Neural cell (in vitro differentiated cells): ENCODE measurements around the gene ZNF580. TPM values are rescaled to one million over a fixed set of nuclear protein-coding genes. Genes with fewer than 3 reads are reported as not detected.

Source experiments
- H2AFZ ChIP-seq: fragments of 200-600, 300-800 bp; sonication (generic), shearing (Covaris generic); 2 replicates; pipeline ENCODE4 v1.6.0; 2014; ENCODE audit warnings: low read depth, mild to moderate bottlenecking, antibody characterized with exemption, low read length, moderate library complexity
- H3F3A ChIP-seq: fragments of 200-600 bp; shearing (Covaris generic); 2 replicates; pipeline ENCODE4 v1.6.1; 2016; ENCODE audit warnings: mild to moderate bottlenecking, moderate library complexity, mixed read lengths, antibody characterized with exemption, low read length; ENCODE audit not compliant: insufficient read depth, poor library complexity, severe bottlenecking
- H3K27ac ChIP-seq: fragments of 200-600, 300-800 bp; sonication (generic), shearing (Covaris generic); 2 replicates; pipeline ENCODE4 v1.5.1; 2014; ENCODE audit warnings: mild to moderate bottlenecking, low read length, moderate library complexity
- H3K27me3 ChIP-seq: fragments of 300-800, 200-600 bp; sonication (generic), shearing (Covaris generic); 2 replicates; pipeline ENCODE4 v1.6.0; 2014; ENCODE audit warnings: mild to moderate bottlenecking, low read depth, low read length, moderate library complexity; ENCODE audit not compliant: insufficient read depth
- H3K36me3 ChIP-seq: fragments of 300-800, 200-600 bp; sonication (generic), shearing (Covaris generic); 2 replicates; pipeline ENCODE4 v1.5.1; 2014; ENCODE audit warnings: mild to moderate bottlenecking, antibody characterized with exemption, low read length, moderate library complexity; ENCODE audit not compliant: insufficient read depth
- H3K4me2 ChIP-seq: fragments of 300-800, 200-600 bp; sonication (generic), shearing (Covaris generic); 2 replicates; pipeline ENCODE4 v1.6.0; 2014; ENCODE audit warnings: mild to moderate bottlenecking, low read length
- H3K4me3 ChIP-seq: fragments of 300-800, 200-600 bp; sonication (generic), shearing (Covaris generic); 2 replicates; pipeline ENCODE4 v1.5.1; 2014; ENCODE audit warnings: mild to moderate bottlenecking, low read length, moderate library complexity
- H3K79me2 ChIP-seq: fragments of 200-600 bp; shearing (Covaris generic); replicated peaks from 2 replicates; pipeline ENCODE4 v1.6.0; 2014; ENCODE audit warnings: mild to moderate bottlenecking, low read length, moderate library complexity; ENCODE audit not compliant: insufficient read depth
- H3K9ac ChIP-seq: fragments of 300-800, 200-600 bp; sonication (generic), shearing (Covaris generic); 2 replicates; pipeline ENCODE4 v1.6.1; 2016; ENCODE audit warnings: mild to moderate bottlenecking, low read length, mixed read lengths
- H3K9me2 ChIP-seq: fragments of 200-600 bp; shearing (Covaris generic); 2 replicates; pipeline ENCODE4 v1.6.1; 2016; ENCODE audit warnings: mild to moderate bottlenecking, low read length, mixed read lengths; ENCODE audit not compliant: insufficient read depth
- H3K9me3 ChIP-seq: fragments of 200-600, 300-800 bp; sonication (generic), shearing (Covaris generic); 2 replicates; pipeline ENCODE4 v1.6.1; 2016; ENCODE audit warnings: mild to moderate bottlenecking, mixed run types, low read length, moderate library complexity, mixed read lengths
- H4K20me1 ChIP-seq: fragments of 200-600 bp; shearing (Covaris generic); 2 replicates; pipeline ENCODE4 v1.6.1; 2016; ENCODE audit warnings: mild to moderate bottlenecking, mixed run types; ENCODE audit not compliant: insufficient read depth
- CTCF ChIP-seq: fragments of 450-650 bp; IDR thresholded peaks from 2 replicates; pipeline ENCODE4 v1.5.1; 2014; ENCODE audit warnings: antibody characterized with exemption, mild to moderate bottlenecking, moderate library complexity; ENCODE audit not compliant: poor library complexity, severe bottlenecking
- EP300 ChIP-seq: fragments of 450-650 bp; conservative IDR thresholded peaks from 2 replicates; pipeline ENCODE4 v1.6.1; 2014; ENCODE audit warnings: antibody characterized with exemption, mild to moderate bottlenecking, moderate library complexity; ENCODE audit not compliant: poor library complexity, severe bottlenecking
- EZH2 ChIP-seq: fragments of 200-600, 300-800 bp; shearing (Covaris generic), sonication (generic); IDR thresholded peaks from 2 replicates; pipeline ENCODE4 v1.6.1; 2014; ENCODE audit warnings: antibody characterized with exemption, low read length, borderline replicate concordance, mild to moderate bottlenecking; ENCODE audit not compliant: insufficient read depth, poor library complexity, severe bottlenecking
- MXI1 ChIP-seq: fragments of 450-650 bp; conservative IDR thresholded peaks from 2 replicates; pipeline ENCODE4 v1.6.1; 2014; ENCODE audit warnings: antibody characterized with exemption, mild to moderate bottlenecking; ENCODE audit not compliant: poor library complexity, severe bottlenecking
- POLR2AphosphoS5 ChIP-seq: IDR thresholded peaks from 2 replicates; pipeline ENCODE4 v1.6.1; 2012
- RAD21 ChIP-seq: fragments of 450-650 bp; conservative IDR thresholded peaks from 2 replicates; pipeline ENCODE4 v1.6.1; 2014; ENCODE audit warnings: antibody characterized with exemption, mild to moderate bottlenecking, moderate library complexity
- REST ChIP-seq: IDR thresholded peaks from 2 replicates; pipeline ENCODE4 v1.6.1; 2012; ENCODE audit warnings: borderline replicate concordance
- SMC3 ChIP-seq: fragments of 450-650 bp; conservative IDR thresholded peaks from 2 replicates; pipeline ENCODE4 v1.6.1; 2014; ENCODE audit warnings: antibody characterized with exemption, mild to moderate bottlenecking, moderate library complexity; ENCODE audit not compliant: poor library complexity
- TAF1 ChIP-seq: IDR thresholded peaks from 2 replicates; pipeline ENCODE4 v1.6.1; 2012; ENCODE audit warnings: low read depth
- polyA plus RNA-seq: library from polyadenylated mRNA; depleted of rRNA; stranded (reverse); fragments of >200 nt; gene quantifications from 2 replicates; pipeline ENCODE4 v1.2.3, GENCODE V29; 2014

The ZNF580 gene
- polyA plus RNA-seq, 1 donor from 2014 or later: 11.7 TPM

DNA sequence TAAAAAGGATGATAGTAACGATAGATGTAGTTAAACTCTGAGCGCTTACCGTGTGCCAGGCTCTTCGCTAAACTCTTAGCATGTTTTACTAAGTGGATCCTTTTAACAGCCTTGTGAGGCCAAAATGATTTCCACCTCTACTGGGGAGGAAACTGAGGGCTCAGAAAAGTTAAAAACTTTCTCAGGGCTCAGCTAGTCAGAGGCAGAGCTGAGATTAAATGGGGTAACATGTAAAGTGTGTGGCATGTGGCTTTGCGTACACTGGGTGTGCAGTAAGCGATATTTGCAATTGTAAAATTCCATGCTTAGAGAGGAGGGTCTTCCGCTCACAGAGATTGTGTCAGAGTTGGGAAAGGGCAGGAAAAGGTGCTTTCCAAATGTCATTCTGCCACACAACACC is 15.8 kb downstream of the ZNF580 start:
- Histone ChIP-seq H3K9ac (peak overlapping the region; percentile 98), H2AFZ (no peak overlapping the region), H3K9me2 (no peaks in the 10 kb centered on the region), H3K4me2 (peak overlapping the region; percentile 94), H3K79me2 (peaks cover 43% of the 10 kb centered on the region), H3K27ac (no peak overlapping the region), H3K27me3 (no peaks in the 10 kb centered on the region), H3F3A (no peaks in the 10 kb centered on the region), H3K4me3 (peak overlapping the region; percentile 91), H3K36me3 (no peaks in the 10 kb centered on the region), H4K20me1 (peaks cover 42% of the 10 kb centered on the region), H3K9me3 (no peaks in the 10 kb centered on the region)
- no peak for TF ChIP-seq MXI1
- TF ChIP-seq RAD21: no peak
- TF ChIP-seq CTCF: no peak
- TF ChIP-seq POLR2AphosphoS5: no peak

DNA sequence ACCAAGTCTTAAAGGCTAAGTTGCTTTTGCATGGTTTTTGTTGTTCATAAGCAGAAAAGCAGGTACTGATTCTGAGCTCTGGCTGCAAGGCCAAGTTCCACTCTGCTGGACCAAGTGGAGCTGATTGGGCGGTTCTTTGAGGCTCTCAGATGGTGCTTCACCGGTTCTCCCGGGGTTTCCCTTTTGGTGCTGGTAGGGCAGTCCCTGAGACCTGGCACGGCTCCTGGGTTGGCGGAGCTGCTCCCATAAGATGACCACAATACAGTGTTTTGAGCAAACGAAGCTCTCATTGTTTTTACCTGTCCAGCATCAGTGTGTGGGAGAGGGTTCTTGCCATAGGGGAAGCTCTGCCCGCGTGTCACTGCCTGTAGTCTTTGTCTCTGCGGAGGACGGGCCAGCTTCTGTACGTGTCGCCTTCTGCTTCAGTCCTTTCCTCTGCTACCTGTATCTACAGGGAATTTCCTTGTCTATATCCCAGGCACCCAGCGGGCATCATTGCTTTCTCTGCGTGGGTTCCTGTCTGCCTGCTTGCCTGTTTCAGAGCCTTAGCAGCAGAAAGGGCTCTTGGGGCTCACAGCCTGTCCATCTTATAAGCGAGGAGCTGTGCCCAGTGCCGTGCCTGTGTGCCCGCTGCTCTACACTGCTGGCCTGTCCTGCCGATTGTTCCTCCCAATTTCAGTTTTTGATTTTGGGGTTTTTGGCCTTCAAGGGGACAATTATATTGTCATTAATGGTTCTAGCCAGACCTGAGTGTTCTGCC is 16.4 kb downstream of the ZNF580 start:
- no peaks in the 10 kb centered on the region for H3F3A ChIP-seq
- peaks cover 42% of the 10 kb centered on the region for H4K20me1 ChIP-seq
- H3K27ac ChIP-seq: no peak overlapping the region
- TF ChIP-seq TAF1 (no peak), EZH2 (no peak), POLR2AphosphoS5 (no peak), REST (no peak), EP300 (no peak), SMC3 (no peak), RAD21 (no peak), CTCF (no peak), MXI1 (no peak)
- H3K4me3 ChIP-seq: peak overlapping the region; percentile 91
- peak overlapping the region; percentile 98 for H3K9ac ChIP-seq
- H2AFZ ChIP-seq: no peak overlapping the region
- H3K36me3 ChIP-seq: no peaks in the 10 kb centered on the region
- H3K27me3 ChIP-seq: no peaks in the 10 kb centered on the region
- H3K9me2 ChIP-seq: no peaks in the 10 kb centered on the region
- peaks cover 43% of the 10 kb centered on the region for H3K79me2 ChIP-seq
- H3K9me3 ChIP-seq: no peaks in the 10 kb centered on the region
- H3K4me2 ChIP-seq: peak overlapping the region; percentile 94
